HG03457 (cell line): Measurements from ENCODE around the gene TLDC2.
"Not testable (repeated sequence)": the region's sequence is repeated elsewhere in the genome, so short reads cannot be mapped to it uniquely, and the experiment has no call there.

Experiments
- ATAC-seq: cut with Tn5 transposase; IDR thresholded peaks from one replicate; pipeline ENCODE4 v1.9.1; 2021; ENCODE audit warnings: moderate number of reproducible peaks; ENCODE audit not compliant: unreplicated experiment

TLDC2 gene

GRCh38 chr20:36904690-36905089 lies 28.8 kb downstream of the TLDC2 start:
- ATAC-seq: no peak

- not testable (repeated sequence) for ATAC-seq
Observed at GRCh38 chr20:36905566-36905965, 29.6 kb downstream of the TLDC2 start.

GRCh38 chr20:36906086-36906485 lies 30.1 kb downstream of the TLDC2 start:
- not testable (repeated sequence) for ATAC-seq

GRCh38 chr20:36908603-36909002 lies 32.7 kb downstream of the TLDC2 start:
- ATAC-seq: no peak

- no peak for ATAC-seq
Observed at GRCh38 chr20:36916199-36916598, 40.3 kb downstream of the TLDC2 start.

GRCh38 chr20:36917240-36917639 lies 41.3 kb downstream of the TLDC2 start:
- ATAC-seq: no peak

- ATAC-seq: no peak
Observed at GRCh38 chr20:36917943-36918342, 42.0 kb downstream of the TLDC2 start.

- ATAC-seq: no peak
Observed at GRCh38 chr20:36919715-36920333, 43.9 kb downstream of the TLDC2 start.

GRCh38 chr20:36920334-36920730 lies 44.4 kb downstream of the TLDC2 start:
- no peak for ATAC-seq

GRCh38 chr20:36924167-36925045 lies 48.5 kb downstream of the TLDC2 start:
- ATAC-seq: no peak

GRCh38 chr20:36925234-36925633 lies 49.3 kb downstream of the TLDC2 start:
- ATAC-seq: no peak

- ATAC-seq: no peak
Observed at GRCh38 chr20:36926653-36927200, 50.8 kb downstream of the TLDC2 start.

GRCh38 chr20:36927704-36928103 lies 51.8 kb downstream of the TLDC2 start:
- ATAC-seq: no peak

GRCh38 chr20:36929290-36929689 lies 53.4 kb downstream of the TLDC2 start:
- no peak for ATAC-seq

- ATAC-seq: no peak
Observed at GRCh38 chr20:36929691-36930090, 53.8 kb downstream of the TLDC2 start.

GRCh38 chr20:36932067-36932466 lies 56.1 kb downstream of the TLDC2 start:
- ATAC-seq: not testable (repeated sequence)

GRCh38 chr20:36932476-36933426 lies 56.8 kb downstream of the TLDC2 start:
- no peak for ATAC-seq

GRCh38 chr20:36933571-36933970 lies 57.6 kb downstream of the TLDC2 start:
- not testable (repeated sequence) for ATAC-seq

GRCh38 chr20:36936341-36936740 lies 60.4 kb downstream of the TLDC2 start:
- ATAC-seq: no peak

GRCh38 chr20:36936761-36937401 lies 60.9 kb downstream of the TLDC2 start:
- ATAC-seq: not testable (repeated sequence)
